SW 1271 (cell line): ENCODE results near the gene KHK.

Source experiments
- DNase-seq, 2 experiments: peaks; one replicate each; lab custom pipeline; 2025; lab: John Stamatoyannopoulos, UW

Gene KHK

DNA sequence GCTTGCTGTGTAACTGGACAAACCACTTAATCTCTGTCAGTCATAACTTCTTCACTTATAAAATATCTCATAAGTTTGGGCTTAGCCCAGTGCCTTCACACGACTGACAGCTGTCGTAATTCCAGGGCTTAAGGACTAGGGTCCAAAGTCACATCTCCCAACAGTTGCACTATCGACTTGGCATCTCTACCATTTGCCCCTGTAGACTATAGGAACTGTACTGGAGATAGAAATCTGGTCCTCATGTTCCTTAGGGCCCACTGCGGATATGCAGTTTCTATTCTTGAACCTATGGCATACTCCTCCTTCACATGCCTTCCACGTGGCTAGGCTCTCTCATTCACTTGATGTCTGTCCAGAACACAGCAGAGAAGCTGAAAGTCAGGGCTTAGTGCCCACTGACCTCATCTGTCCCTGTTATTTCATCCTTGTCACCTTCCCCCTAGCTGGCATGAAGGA is 39.7 kb downstream of the KHK start:
- no peak for DNase-seq

DNA sequence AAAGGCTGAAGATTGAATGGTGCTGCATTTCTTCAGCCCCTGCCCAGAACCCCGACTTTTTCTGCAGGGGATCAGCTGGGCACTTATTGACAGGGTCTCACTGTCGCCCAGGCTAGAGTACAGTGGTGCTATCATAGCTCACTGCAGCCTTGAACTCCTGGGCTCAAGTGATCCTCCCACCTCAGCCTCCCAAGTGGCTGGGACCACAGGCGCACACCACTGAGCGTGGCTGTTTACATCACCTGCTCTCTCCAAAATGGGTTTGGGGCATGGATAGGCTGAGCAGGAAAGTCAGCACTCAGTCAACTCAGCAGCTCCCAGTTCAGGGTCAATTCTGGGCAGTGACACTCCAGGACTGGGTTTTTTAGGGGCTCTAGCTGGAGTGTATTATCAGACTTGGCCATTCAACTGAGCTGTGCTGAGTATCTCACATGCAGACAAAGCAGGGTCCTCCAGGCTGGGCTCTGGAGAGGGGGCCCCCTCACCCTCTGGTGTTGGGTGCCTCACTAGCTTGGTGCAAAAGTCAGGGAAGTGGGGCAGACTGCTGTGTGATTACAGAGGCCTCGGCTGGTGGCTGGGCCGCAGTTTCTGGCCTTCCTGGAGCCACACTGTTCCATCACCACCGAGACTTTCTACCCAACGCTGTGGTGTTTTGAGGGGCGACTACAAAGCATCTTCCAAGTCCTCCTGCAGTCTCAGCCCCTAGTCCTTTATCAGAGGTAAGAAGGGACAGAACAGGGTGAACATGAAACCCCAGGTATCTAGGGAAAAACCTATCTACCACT is 41.5 kb downstream of the KHK start:
- no peak for DNase-seq

DNA sequence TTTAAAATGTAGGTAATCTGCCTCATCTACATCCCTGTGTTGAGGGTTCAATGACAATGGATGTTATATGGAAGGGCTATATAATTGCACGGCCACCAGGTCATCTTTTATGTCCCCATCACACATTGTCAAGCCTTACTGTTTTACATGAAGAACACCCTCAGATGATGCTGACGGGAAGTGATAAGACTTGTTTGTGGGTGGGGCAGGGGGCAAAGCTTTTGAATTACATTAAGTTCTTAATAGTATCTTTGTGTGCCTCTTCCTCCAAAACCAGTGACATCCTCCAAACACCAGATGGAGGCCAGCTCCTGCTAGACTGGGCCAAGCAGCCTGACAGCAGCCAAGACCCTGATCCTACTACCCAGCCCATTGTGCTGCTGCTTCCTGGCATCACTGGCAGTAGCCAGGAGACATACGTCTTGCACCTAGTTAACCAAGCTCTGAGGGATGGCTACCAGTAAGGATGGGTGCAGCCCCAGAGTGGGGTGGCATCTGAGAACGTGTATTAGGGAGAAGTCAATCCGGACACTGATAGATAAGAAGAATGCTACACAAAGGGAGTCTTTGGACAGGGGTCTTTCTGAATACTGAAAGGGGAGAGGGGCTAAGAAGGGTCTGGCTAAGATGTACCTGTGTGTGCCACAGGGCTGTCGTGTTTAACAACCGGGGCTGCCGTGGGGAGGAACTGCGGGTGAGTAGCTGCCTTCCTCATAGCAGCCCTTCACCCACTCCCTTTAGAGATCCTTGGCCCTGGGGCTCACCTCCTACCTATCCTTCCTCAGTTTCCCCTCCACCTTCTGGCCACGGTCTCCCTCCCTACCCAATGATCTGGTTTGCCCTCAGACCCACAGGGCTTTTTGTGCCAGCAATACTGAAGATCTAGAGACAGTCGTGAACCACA is 42.3 kb downstream of the KHK start:
- DNase-seq, result no peak

DNA sequence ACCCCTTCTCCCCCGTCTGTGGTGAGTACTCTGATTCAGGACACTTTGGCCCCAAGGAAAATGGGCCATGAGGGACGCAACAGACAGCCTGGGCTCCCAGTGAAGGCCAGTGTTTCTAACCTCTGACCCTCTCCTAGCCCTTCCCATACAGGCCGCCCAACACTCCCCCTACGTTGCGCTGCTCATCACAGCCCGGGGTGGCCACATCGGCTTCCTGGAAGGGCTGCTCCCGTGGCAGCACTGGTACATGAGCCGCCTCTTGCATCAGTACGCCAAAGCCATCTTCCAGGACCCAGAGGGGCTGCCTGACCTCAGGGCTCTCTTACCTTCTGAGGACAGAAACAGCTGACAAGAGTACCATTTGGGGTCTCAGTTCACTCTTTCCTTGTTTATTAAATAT is 43.8 kb downstream of the KHK start:
- DNase-seq, result no peak

DNA sequence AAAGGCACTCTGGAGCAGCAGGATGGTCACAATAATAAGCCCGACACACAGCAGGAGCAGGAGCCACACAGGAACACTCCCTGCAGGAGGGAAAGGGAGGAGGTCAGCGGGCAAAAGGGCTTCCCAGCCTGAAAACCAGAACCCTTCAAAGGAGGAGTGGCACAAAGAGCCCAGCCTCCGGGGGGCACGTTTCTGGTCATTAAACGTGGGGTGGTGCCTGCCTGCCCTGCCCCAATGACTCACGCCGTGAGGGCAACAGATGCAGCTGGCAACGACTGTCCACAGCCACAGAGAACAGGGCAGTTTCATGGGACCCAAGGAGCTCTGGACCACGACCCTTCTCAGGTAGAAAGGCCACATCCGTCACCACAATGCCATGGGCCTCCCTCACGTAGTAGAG is 44.9 kb downstream of the KHK start:
- no peak for DNase-seq

DNA sequence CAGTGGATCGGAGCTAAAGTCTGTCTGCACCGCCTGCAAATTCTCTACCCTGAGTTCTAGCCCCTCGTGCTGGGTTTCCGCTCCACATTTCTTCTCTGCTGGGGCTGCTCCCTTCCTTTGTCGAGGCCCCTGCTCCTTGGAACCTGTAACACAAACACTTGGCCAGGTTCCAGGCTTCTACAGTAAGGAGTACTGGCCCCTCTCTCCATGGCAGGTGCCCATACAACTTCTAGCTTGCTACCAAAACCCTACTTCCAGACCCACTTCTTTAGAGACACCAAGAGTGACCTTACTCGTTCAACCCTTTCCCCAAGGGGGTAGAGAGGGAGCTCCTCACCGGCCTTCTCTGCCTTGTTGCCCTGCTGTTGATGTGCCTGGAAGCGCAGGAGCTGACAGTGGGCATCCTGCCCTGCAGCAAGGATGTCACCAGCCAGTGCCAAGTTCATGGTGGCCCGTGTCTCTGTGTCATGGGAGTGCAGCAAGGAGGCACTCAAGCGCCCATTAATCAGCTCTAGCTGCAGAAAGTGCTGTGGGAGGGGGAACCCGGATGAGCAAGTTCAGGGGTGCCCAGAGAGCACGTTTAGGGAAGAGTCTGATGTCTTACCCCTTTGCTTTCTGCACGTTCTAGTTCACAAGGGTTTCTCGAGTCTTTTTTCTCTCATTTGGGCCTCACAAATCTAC is 46.8 kb downstream of the KHK start:
- no peak for DNase-seq

DNA sequence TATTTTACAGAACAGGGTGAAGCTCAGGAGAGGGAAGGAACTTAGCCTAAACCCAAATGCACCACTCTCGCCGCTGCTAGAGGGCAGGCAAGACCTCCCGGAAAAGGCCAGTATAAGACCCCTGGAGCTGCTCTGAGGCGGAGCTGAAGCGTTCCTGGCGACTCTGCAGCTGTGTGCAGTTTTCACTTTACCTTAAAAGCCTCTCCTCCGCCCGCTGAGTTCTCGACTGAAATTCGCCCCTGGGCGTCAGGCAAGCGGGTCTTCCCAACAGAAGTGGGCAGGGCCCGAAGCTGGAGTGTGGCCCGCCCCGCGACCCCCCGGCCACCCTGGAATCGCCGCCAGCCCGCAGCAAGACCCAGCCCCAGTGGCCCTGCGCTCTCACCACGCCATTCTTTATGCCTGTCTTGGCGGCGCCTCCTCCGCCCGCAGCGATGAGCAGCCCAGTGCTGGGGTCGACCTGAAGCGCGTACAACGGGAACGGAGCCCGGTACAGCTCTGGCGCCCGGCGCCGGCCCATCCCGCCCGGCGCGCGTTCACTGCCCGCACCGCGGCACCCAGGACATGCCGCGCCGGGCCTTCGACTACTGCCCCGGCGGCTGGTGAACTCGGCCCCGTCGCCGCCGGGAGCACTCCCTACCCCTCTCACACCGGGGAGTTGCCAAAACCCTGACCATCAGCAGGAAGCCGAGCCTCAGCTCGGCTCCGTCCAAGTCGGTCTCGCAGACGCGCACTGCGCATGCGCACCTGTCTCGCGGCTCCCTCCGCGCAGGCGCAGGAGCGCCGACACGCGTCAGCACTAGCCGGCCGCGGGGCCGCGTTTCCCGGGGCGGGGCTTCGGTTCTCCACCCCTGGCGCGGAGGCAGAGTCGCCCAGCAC is 47.6 kb downstream of the KHK start, which contains the start of gene PREB:
Gene PREB (minus strand): TSS at position 732 of the 876 bp plus-strand sequence. CDS start 215 bp downstream, at position 517.
- DNase-seq, result peak; percentile 86 to 96

DNA sequence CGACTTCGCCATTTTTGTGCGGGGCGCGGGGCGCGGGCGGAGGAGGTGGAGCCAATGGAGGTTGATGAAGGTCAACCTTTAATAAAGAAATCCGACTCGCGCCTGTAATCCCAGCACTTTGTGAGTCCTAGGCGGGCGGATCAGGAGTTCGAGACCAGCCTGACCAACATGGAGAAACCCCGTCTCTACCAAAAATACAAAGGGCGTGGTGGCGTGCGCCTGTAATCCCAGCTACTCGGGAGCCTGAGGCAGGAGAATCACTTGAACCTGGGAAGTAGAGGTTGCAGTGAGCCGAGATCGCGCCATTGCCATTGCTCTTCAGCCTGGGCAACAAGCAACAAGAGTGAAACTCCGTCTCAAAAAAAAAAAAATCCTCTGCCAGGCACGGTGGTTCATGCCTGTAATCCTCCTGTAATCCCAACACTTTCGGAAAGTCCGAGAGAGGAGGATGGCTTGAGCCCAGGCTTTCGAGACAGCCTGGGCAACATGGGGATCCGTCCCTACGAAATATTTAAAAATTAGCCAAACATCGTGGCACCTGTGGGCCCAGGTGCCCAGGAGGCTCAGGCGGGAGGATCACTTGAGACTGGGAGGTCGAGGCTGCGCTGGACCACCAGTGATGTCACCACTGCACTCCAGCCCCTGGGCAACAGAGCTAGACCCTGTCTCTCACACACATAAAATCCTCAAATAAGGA is 48.4 kb downstream of the KHK start:
- no peak for DNase-seq

DNA sequence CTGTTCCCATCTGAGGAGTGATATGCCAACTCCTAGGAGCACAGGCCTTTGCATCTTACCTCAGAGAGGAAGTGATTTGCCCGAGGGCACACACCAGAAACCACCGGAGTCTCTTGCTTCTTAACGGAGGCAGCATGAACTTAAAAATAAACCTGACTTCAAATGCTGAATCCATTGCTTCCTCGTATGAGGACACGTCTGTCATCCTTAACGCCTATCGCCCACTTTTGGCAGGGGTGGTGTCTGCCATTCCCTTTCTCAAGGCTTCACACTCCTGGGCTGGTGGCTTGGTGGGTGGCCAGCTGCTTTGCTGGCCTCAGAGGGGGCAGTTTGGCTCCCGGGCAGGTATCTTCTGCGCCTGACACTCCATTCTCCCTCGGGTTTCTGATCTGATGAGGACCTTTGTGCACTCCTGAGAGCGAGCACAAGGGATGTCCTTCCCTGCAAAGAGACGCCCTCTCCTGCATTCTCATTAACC is 48.9 kb downstream of the KHK start:
- no peak for DNase-seq

DNA sequence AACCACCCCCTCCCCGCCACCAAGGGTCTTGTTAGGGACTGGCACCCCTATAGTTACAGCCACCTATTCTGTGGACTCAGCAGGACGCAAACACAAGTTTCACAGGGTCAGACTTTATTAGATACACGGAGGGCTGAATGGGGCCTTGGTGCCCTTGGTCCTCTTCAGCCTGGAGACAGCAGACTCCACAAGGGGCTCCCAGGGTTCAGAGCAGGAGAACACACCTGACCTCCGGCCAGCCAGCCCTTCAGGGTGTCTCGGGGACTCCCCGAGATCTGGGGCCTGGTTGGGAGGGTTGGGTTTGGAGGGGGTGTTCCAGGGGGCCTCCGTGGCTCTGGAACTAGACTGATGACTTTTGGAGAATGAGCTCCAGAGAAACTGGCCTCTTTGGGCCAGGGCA is 50.2 kb downstream of the KHK start:
- no peak for DNase-seq

DNA sequence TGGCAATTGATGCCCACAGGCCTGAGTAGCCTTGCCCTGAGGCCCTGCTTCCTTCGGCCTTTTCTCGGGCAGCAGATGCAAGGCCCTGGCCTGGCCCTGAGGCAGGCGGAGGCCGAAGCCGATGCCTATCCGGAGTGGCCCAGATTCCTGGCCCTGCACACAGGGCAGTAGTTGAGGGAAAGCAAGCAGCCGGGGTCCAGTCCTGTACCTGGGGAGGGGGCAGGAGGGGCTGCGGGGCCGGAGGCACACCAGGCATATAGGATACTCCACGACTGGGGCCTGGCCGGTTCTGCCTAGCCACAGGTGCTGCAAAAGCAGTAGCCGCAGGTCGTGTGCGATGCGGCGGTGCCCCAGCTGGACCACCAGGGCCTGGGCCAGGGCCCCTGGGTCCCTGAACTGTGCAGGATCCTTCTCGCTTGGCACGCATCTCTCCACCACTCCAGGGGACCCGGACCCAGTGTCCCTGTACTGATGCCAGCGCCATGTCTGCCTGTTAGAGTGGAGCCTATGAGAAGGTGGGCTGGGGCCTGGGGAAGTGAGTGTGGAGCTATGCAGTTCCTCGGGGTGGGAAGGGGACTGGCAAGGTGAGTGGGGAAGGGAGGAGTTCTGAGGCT is 50.9 kb downstream of the KHK start:
- DNase-seq, result no peak

DNA sequence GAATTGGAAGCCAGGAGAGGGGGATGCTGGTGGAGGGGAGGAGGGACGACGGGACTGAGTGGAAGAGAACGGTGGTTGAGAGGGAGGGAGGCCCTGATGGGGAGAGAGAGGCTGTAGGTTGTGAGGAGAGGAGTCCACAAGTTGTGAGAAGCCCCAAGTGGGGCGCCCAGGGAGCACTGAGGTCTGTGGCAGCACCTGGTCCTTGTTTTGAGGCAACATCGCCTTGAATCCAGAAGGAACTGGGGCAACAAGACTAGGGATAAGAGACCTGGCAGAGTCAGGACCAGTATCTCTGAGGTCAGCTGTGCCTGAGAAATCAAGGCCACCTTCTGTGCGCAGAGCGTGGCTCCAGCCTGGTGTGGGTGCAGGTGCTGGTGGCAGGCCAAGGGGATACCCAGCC is 51.5 kb downstream of the KHK start:
- no peak for DNase-seq

DNA sequence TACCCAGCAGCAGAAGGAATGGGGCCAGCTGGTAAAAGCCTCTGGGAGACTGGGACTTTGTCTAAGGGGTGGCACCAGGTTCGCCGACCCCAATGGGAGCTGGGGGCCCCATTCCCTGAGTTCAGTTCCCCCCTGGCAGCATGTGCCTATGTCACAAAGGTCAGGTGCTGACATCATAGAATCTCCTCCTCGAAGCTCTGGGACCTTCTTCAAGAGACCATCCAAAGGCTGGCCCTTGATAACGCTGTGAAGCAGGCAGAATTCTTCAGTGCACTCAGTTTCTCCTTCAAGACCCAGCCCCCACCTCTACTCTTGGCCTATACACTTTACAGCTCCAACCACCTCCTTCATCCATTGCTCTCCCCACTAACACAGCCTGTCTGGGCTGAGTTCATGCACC is 52.7 kb downstream of the KHK start, which contains the start of gene PRR30:
Gene PRR30 (minus strand): TSS at position 101 of the 400 bp plus-strand sequence. CDS start 1,081 bp downstream, outside the sequence.
- DNase-seq, result no peak

DNA sequence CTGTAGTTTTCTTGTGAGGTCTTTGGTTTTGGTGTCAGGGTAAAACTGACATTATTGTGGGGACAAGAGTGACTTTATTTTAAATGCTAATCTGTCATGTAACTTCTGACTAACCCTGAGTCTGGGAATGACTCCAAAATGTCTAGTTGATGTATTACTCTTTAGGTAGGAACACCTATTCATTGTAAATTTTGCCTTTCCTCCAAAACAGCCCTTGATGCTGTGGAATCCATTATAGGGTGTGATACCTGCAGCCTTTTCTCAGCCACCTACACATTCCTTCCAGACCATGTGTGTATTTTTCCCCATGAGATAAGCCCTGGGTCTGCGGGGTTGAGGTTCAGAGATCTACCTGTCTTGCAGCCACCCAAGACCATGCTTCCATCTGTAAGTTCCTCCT is 56.7 kb downstream of the KHK start:
- DNase-seq, result no peak

DNA sequence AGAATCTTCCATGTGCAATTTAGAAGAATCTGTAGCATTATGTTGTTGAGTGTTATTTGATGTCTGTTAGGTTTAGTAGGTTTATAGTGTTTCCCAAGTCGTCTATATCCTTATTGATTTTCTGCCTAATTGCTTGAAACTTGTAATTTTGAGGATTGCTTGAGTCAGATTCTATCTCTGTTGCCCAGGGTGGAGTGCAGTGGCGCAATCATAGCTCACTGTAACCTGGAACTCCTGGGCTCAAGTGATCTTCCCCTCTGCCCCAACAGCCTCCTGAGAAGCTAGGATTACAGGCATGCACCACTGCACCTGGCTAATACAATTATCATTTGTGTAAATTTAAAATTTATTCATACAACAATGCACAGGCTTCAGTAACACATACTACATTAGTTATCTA is 59.1 kb downstream of the KHK start:
- DNase-seq, result no peak

DNA sequence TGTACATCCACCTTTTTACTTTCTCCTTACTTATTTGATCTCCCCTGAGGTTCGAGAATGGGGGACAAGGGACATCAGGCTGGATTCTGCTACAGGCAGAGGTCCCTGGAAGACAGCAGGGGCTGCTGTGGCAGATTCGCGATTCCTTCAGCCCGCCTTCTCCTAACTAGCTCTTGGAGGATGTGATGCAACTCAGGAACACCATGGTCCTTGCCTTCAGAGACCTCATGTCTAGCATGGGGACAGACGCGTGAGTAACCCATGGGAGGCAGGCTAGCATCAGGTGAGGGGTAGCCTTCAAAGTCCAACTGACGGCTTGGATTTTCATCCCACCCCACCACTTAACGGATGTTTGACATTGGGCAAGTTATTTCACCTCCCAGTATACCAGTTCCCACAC is 61.4 kb downstream of the KHK start:
- DNase-seq, result no peak

DNA sequence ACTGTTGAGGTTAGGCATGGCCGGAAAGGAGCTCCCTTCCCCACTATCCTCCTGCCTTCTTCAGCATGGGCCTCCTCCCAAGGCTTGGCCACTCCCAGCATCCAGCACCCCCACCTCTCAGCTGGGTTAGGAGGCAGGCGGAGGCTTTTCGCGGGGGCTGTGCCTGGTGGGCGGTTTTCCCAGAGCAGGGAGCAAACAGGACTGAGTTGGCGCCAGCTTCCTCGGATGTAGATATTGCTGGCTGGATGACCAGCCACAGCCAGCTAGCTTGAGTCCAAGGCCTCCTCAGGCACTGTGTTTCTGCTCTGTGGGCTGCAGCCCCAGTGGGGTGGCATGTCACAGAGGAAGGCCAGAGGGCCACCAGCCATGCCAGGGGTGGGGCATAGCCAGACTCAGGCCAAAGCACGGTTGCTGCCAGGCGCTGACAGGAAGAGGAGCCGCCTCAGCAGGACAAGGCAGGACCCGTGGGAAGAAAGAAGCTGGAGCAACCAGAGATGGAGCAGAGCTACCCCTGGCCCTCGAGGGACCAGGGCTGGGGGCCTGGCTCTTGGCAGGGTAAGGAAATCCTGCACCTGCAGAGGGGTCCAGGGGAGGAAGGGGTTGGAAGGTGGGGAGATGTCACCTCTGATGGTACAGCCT is 62.3 kb downstream of the KHK start, which contains the start of gene TCF23:
Gene TCF23 (plus strand): TSS at position 204 of the 639 bp plus-strand sequence. CDS start 130 bp downstream, at position 334.
- no peak for DNase-seq

DNA sequence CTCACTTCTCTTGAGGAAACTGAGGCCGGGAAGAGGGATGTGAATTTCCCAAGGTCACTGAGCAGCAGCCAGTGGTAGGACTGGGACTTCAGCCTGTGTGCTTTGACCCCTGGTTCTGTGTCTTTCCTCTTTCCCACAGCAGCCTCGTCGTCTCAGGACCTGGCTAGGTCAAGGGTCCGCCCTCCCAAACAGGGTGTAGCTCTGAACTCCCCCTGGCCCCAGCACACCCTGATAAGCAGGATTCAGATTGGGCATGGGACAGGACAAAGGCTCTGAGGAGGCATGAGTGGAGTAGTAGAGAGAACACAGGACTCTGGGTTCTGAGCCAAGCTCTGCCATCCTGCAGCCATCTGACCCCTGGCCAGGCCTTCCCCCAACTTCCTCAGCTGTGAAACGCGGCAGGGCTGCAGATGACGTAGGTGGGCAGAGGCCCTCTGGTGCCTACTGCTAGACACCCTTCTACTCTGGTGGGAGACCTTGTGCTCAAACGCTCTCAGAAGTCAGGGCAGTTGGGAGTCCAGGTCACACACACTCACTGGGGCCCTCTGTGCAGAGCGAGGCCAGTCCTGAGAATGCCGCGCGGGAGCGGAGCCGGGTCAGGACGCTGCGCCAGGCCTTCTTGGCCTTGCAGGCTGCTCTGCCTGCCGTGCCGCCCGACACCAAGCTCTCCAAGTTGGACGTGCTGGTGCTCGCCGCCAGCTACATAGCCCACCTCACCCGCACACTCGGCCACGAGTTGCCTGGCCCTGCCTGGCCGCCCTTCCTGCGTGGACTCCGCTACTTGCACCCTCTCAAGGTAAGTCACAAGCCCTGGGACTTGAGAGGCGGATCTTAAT is 63.2 kb downstream of the KHK start:
- DNase-seq, result no peak
